HepG2 (cell line): ENCODE results near the gene WNK2. TPM values are rescaled to one million over a fixed set of nuclear protein-coding genes. Genes with fewer than 3 reads are reported as not detected.

Source experiments
- ATAC-seq: fragments of 200-7000 bp; cut with Tn5 transposase; 3 replicates; pipeline ENCODE4 v1.9.1; 2020; ENCODE audit warnings: mild to moderate bottlenecking, moderate library complexity
- BruUV-seq: library from RNA; stranded (reverse); fragments of 400-500 nt; replicated peaks from 2 replicates; lab custom pipeline; 2021; lab: Mats Ljungman, UMichigan
- CTCF ChIA-PET: fragments of 300-600 bp; formaldehyde crosslinking; extraction: SDS; loops from one replicate; lab custom pipeline; 2021; ENCODE audit warnings: low total read pairs, inconsistent platforms, low intra/inter-chr PET ratio; lab: Yijun Ruan, JAX
- POLR2A ChIA-PET: fragments of 350-600 bp; sonication (Branson Sonifier 250); formaldehyde crosslinking; loops from one replicate; lab custom pipeline; 2020; ENCODE audit warnings: antibody characterized with exemption, inconsistent platforms; lab: Yijun Ruan, JAX
- DNase-seq: peaks from one replicate; pipeline ENCODE4 v3.0.0-alpha.2; 2015; ENCODE audit warnings: low spot score
- FAIRE-seq: peaks from 3 replicates; lab custom pipeline; 2011; peaks lifted over from hg19 to GRCh38; lab: Jason Lieb, UNC
- H2AFZ ChIP-seq: one replicate; pipeline ENCODE4 v1.6.1; 2011; ENCODE audit warnings: low read length, inconsistent platforms
- H3K27ac ChIP-seq: fragments of 300-600 bp; 3 replicates; pipeline ENCODE4 v1.8.0; 2011; ENCODE audit warnings: mixed run types, mild to moderate bottlenecking, mixed read lengths, low read length, inconsistent platforms; ENCODE audit not compliant: insufficient read depth; ENCODE audit errors: extremely low read length
- H3K27me3 ChIP-seq, 2 experiments: fragments of 200-600 bp in 1 of 2; 2 replicates in 1 of 2; 3 replicates in 1 of 2; pipeline versions ENCODE4 v1.6.0 to v1.8.0; 2011; ENCODE audit warnings: low read length in 2 of 2, mild to moderate bottlenecking in 2 of 2, moderate library complexity in 2 of 2, inconsistent platforms in 1 of 2; ENCODE audit not compliant: insufficient read depth in 2 of 2, control insufficient read depth in 1 of 2
- H3K36me3 ChIP-seq, 2 experiments: fragments of 200-600 bp in 1 of 2; replicated peaks in 1 of 2; 2 replicates in 1 of 2; 3 replicates in 1 of 2; pipeline versions ENCODE4 v1.5.1 to v1.8.0; 2011; ENCODE audit warnings: low read length in 2 of 2, inconsistent platforms in 1 of 2; ENCODE audit not compliant: insufficient read depth in 2 of 2, control insufficient read depth in 1 of 2
- H3K4me1 ChIP-seq: 2 replicates; pipeline ENCODE4 v1.5.1; 2012; ENCODE audit warnings: low read length, inconsistent platforms; ENCODE audit not compliant: insufficient read depth
- H3K4me2 ChIP-seq: 2 replicates; pipeline ENCODE4 v1.6.0; 2011; ENCODE audit warnings: low read depth, low read length, inconsistent platforms
- H3K4me3 ChIP-seq, 3 experiments: fragments of 200-600 bp in 1 of 3; sonication (generic), shearing (Covaris generic) in 1 of 3; replicated peaks in 1 of 3; 2 replicates each; pipeline ENCODE4 v1.5.1; 2011 to 2016; ENCODE audit warnings: low read length in 3 of 3, inconsistent platforms in 2 of 3, low read depth in 2 of 3, mild to moderate bottlenecking in 2 of 3, control low read depth in 1 of 3, mixed read lengths in 1 of 3; ENCODE audit not compliant: insufficient read depth in 1 of 3
- H3K79me2 ChIP-seq: one replicate; pipeline ENCODE4 v1.6.1; 2011; ENCODE audit warnings: low read length, inconsistent platforms; ENCODE audit not compliant: insufficient read depth
- H3K9ac ChIP-seq: 2 replicates; pipeline ENCODE4 v1.6.0; 2011; ENCODE audit warnings: mild to moderate bottlenecking, low read depth, low read length, inconsistent platforms; ENCODE audit not compliant: insufficient read depth
- H3K9me3 ChIP-seq: 2 replicates; pipeline ENCODE4 v1.5.1; 2012; ENCODE audit warnings: mild to moderate bottlenecking, low read length
- H4K20me1 ChIP-seq: 2 replicates; pipeline ENCODE4 v1.6.0; 2011; ENCODE audit warnings: inconsistent platforms, mild to moderate bottlenecking, low read length, moderate library complexity; ENCODE audit not compliant: insufficient read depth
- ETV5 ChIP-seq: IDR thresholded peaks from 2 replicates; pipeline ENCODE4 v1.6.1; 2018; ENCODE audit warnings: missing biosample characterization, missing genetic modification reagents, inconsistent platforms, borderline replicate concordance
- FOXA3 ChIP-seq: IDR thresholded peaks from 2 replicates; pipeline ENCODE4 v1.6.1; 2016; ENCODE audit warnings: missing genetic modification reagents, missing compliant biosample characterization
- KDM4B ChIP-seq: sonication (generic); formaldehyde crosslinking; IDR thresholded peaks from 2 replicates; pipeline ENCODE4 v1.4.0; 2020; ENCODE audit warnings: missing genetic modification reagents
- PHF21A ChIP-seq: sonication (generic); formaldehyde crosslinking; IDR thresholded peaks from 2 replicates; pipeline ENCODE4 v1.5.0; 2020; ENCODE audit warnings: mild to moderate bottlenecking, missing genetic modification reagents
- UBTF ChIP-seq: sonication (generic); formaldehyde crosslinking; IDR thresholded peaks from 2 replicates; pipeline ENCODE4 v1.4.0; 2020; ENCODE audit warnings: mild to moderate bottlenecking, missing genetic modification reagents
- USF2 ChIP-seq, 2 experiments: sonication (generic) in 1 of 2; formaldehyde crosslinking in 1 of 2; IDR thresholded peaks; 2 replicates each; pipeline versions ENCODE4 v1.5.1 to v1.6.1; 2011 to 2020; ENCODE audit warnings: borderline replicate concordance in 1 of 2, low read depth in 1 of 2, low read length in 1 of 2, mild to moderate bottlenecking in 1 of 2, missing genetic modification reagents in 1 of 2, moderate library complexity in 1 of 2
- YY1 ChIP-seq: IDR thresholded peaks from 2 replicates; pipeline ENCODE4 v1.6.1; 2011; ENCODE audit warnings: low read length, low read depth, moderate library complexity, mild to moderate bottlenecking; ENCODE audit not compliant: insufficient read depth, insufficient replicate concordance
- ZFY ChIP-seq: sonication (generic); formaldehyde crosslinking; IDR thresholded peaks from 2 replicates; pipeline ENCODE4 v1.4.0; 2020; ENCODE audit warnings: missing genetic modification reagents
- ZMYM3 ChIP-seq: sonication (generic); formaldehyde crosslinking; IDR thresholded peaks from 2 replicates; pipeline ENCODE4 v1.5.1; 2020; ENCODE audit warnings: mild to moderate bottlenecking, missing genetic modification reagents
- ZNF644 ChIP-seq: IDR thresholded peaks from 2 replicates; pipeline ENCODE4 v1.6.1; 2016; ENCODE audit warnings: low read depth
- ZNF792 ChIP-seq: IDR thresholded peaks from 2 replicates; pipeline ENCODE4 v1.6.1; 2016
- WGBS: methylation state at CpG from one replicate; pipeline ENCODE4 v1.1.6; 2017; ENCODE audit warnings: low lambda C conversion rate; 5-methylcytosine and 5-hydroxymethylcytosine counted together
- in situ Hi-C: cut with HindIII; loops from 2 replicates; pipeline ENCODE4 v1.10.0; 2017; ENCODE audit warnings: low pct_unique_long_range_greater_than_20kb; ENCODE audit not compliant: extremely low pct_ligation_motif_present
- intact Hi-C: fragments of 100-400 bp; cut with micrococcal nuclease; formaldehyde crosslinking; loops from one replicate; pipeline ENCODE4 v1.10.0; 2022; ENCODE audit not compliant: unreplicated experiment
- polyA plus RNA-seq, 8 experiments: library from polyadenylated mRNA; depleted of rRNA in 3 of 8; stranded (reverse) in 7 of 8; unstranded in 1 of 8; fragments of >200 nt; fragmentation: Illumina TruSeq in 4 of 8; extraction: Trizol in 4 of 8; gene quantifications; 2 replicates each; pipeline versions ENCODE4 v1.2.1 to v1.2.3, GENCODE V29; 2011 to 2016; ENCODE audit warnings: low read depth in 4 of 8, missing spikeins in 1 of 8, mixed read lengths in 1 of 8; ENCODE audit not compliant: insufficient read depth in 1 of 8
- total RNA-seq, 5 experiments: library from RNA; depleted of rRNA; stranded (reverse); fragments of >200 nt; fragmentation: Illumina TruSeq; extraction: Trizol; gene quantifications; 2 replicates each; pipeline ENCODE4 v1.2.3, GENCODE V29; 2016; ENCODE audit warnings: low read depth in 1 of 5

Gene WNK2
- total and polyA plus RNA-seq, 2 of the 13 experiments (the other 11 are each of a cell fraction or from before 2014, with no cell fraction given), result 10.5 to 12.0 TPM

- H3K27me3 ChIP-seq, result peaks cover 3 to 6% of the 10 kb centered on the region in 2 experiments; a peak in 1 of 5 replicates
- intact Hi-C loops, result no loop called here
- H3K9ac ChIP-seq, result no peak overlapping the region
- DNase-seq (no peak), ATAC-seq (no peak), FAIRE-seq (no peak)
- no peak overlapping the region for H2AFZ ChIP-seq
- POLR2A ChIA-PET, result interaction anchor here (1.1 kb wide), 1 partner anchor 22 kb away, joined by 3 read pairs; no protein-coding TSS in a partner anchor
- H3K36me3 ChIP-seq, result no peaks in the 10 kb centered on the region
- H3K79me2 ChIP-seq, result peaks cover 3% of the 10 kb centered on the region
- H3K4me1 ChIP-seq, result peaks cover 78% of the 10 kb centered on the region
- TF ChIP-seq ZMYM3 (CRISPR knock-in tag) (peak; percentile 87), FOXA3 (no peak), ETV5 (CRISPR knock-in tag) (no peak), ZFY (no peak)
- H3K4me3 ChIP-seq, result no peak overlapping the region
- no peaks in the 10 kb centered on the region for H4K20me1 ChIP-seq
- in situ Hi-C loops, result no loop called here
- no peaks in the 10 kb centered on the region for H3K9me3 ChIP-seq
- 53% methylated on average over 3 of the region's 7 CpGs for WGBS
- CTCF ChIA-PET, result no interaction called here
- no TSS peak for BruUV-seq
- H3K27ac ChIP-seq, result no peak overlapping the region
- H3K4me2 ChIP-seq, result no peak overlapping the region
Observed at GRCh38 chr9:93138171-93138764, 45.7 kb upstream of the WNK2 start.

DNA sequence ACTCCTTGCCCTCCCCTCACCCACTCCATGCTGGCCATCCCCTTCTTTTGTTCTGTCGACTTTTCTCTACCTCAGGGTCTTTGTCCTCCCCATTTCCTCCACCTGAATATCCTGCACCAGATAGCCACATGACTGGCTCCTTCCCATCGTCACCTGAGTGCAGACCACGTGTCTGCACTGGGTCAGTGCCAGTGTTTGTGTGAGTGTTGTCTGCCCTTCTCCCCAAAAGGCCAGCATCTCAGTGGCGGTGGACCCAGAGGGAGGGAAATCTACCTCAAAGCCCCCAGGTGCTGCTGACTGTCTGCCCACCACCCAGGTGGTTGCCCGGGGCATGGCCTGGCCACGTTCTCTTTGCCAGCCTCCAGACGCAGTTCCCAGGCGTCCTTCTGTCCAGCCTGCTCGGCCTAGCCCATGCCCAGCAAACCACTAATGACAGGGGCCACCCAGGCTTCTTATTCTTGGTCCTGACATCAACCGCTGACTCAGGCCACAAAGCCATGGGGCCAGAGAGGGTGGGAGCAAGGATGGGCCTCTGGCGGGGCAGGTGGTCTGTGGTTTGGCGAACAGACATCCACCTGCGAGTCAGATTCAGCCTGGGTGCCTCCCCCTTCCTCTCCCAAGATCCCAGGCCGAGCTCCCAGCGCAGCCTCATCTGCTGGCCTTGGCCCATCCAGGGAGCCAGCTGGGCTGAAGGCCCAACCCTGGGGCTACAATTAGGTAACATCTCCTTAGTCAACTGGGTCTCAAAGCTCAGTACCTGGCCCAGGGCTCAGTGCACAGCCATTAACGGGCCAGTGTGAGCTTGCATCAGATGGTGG lies 44.4 kb upstream of the WNK2 start:
- no peak overlapping the region for H3K9ac ChIP-seq
- no peak overlapping the region for H2AFZ ChIP-seq
- no TSS peak for BruUV-seq
- no peaks in the 10 kb centered on the region for H3K79me2 ChIP-seq
- intact Hi-C loops, result loop anchor here (5.0 kb wide), 1 partner anchor 32 kb away; no protein-coding TSS in a partner anchor
- H3K4me2 ChIP-seq, result peak overlapping the region; percentile 37
- H3K4me1 ChIP-seq, result peaks cover 89% of the 10 kb centered on the region
- H3K4me3 ChIP-seq, result no peak overlapping the region
- no peak overlapping the region for H3K27ac ChIP-seq
- ATAC-seq, result peak; percentile 10; the same call in 2 of the 3 replicates
- H3K27me3 ChIP-seq, result peaks cover 3 to 6% of the 10 kb centered on the region in 2 experiments; a peak in 2 of 5 replicates
- FAIRE-seq, result no peak
- WGBS, result 46% methylated on average over 6 of the region's 16 CpGs
- ChIA-PET CTCF (no interaction called here), POLR2A (interaction anchor here (1.1 to 1.6 kb wide), 5 partner anchors 9 to 31 kb away, joined by 3 to 5 read pairs (median 3); no protein-coding TSS in a partner anchor)
- DNase-seq, result no peak
- H3K9me3 ChIP-seq, result no peaks in the 10 kb centered on the region
- H4K20me1 ChIP-seq, result no peaks in the 10 kb centered on the region
- in situ Hi-C loops, result no loop called here
- no peaks in the 10 kb centered on the region for H3K36me3 ChIP-seq
- TF ChIP-seq ZFY, result no peak
- TF ChIP-seq UBTF (CRISPR knock-in tag), result no peak; the same call in 1 of the 2 replicates
- no peak for TF ChIP-seq ZNF792
- no peak for TF ChIP-seq USF2 (IDR thresholded peaks at IDR 0.05; ENCODE audit: low read depth, low read length)
- no peak for TF ChIP-seq USF2 (CRISPR knock-in tag; IDR thresholded peaks at IDR 0.05; ENCODE audit: borderline replicate concordance)
- TF ChIP-seq YY1, result no peak
- TF ChIP-seq ZNF644 (CRISPR knock-in tag), result 0 out of 2 replicates have a peak, but pooled peaks have one; percentile 16
- TF ChIP-seq PHF21A (CRISPR knock-in tag), result no peak
- TF ChIP-seq KDM4B, result no peak
